Measurements from ENCODE around the gene PLEKHA3. TPM values are rescaled to one million over a fixed set of nuclear protein-coding genes. Genes with fewer than 3 reads are reported as not detected.
A peak's percentile ranks its signal among the peaks of the same experiment; 100 is the strongest.

Gene PLEKHA3
- total and polyA plus RNA-seq, 10 of the 15 experiments (the other 5 are each of a cell fraction or from before 2014, with no cell fraction given), result 1.4 to 21.1 (median 7.4) TPM

GRCh38 chr2:178478439-178479274, 1.6 kb upstream of the PLEKHA3 start, which contains the start of gene FKBP7 (continued):
- TF ChIP-seq RUNX3 (IDR thresholded peaks at IDR 0.05; ENCODE audit: low read length) (peak; percentile 52), POLR2A (IDR thresholded peaks at IDR 0.05; ENCODE audit: low read depth, low read length) (peak; percentile 80), USF2 (IDR thresholded peaks at IDR 0.05; ENCODE audit: borderline replicate concordance, low read depth, low read length) (no peak), RAD51 (IDR thresholded peaks at IDR 0.05) (no peak), CBX5 (IDR thresholded peaks at IDR 0.05; ENCODE audit: low read depth) (peak; percentile 73; the same call in 1 of the 2 replicates), ZNF217 (IDR thresholded peaks at IDR 0.05) (no peak), SUPT20H (IDR thresholded peaks at IDR 0.05; ENCODE audit: borderline replicate concordance, control insufficient read depth, low read depth, low read length) (no peak), YY1 (IDR thresholded peaks at IDR 0.05; ENCODE audit: low read depth, low read length) (peak; percentile 54; the same call in 1 of the 2 replicates), HDGF (IDR thresholded peaks at IDR 0.05) (no peak), CTCF (IDR thresholded peaks at IDR 0.05 in 2 of 3, conservative IDR thresholded peaks at IDR 0.05 in 1 of 3; ENCODE audit: control insufficient read depth in 2 of 3, extremely low read depth in 1 of 3, insufficient read depth in 1 of 3, low read depth in 3 of 3, low read length in 3 of 3) (peak; percentile 89 to 95 (median 91)), SMARCA5 (IDR thresholded peaks at IDR 0.05) (peak; percentile 85), CREB1 (IDR thresholded peaks at IDR 0.05; ENCODE audit: low read depth) (peak; percentile 93), JUNB (IDR thresholded peaks at IDR 0.05) (no peak), MEF2B (IDR thresholded peaks at IDR 0.05; ENCODE audit: partially characterized antibody, poor library complexity, severe bottlenecking) (peak; percentile 40), GATAD2B (conservative IDR thresholded peaks at IDR 0.05; ENCODE audit: low read depth) (peak; percentile 23), RELA (IDR thresholded peaks at IDR 0.05; ENCODE audit: borderline replicate concordance, partially characterized antibody) (no peak), SKIL (IDR thresholded peaks at IDR 0.05; ENCODE audit: low read depth, poor library complexity, severe bottlenecking) (peak; percentile 32), TARDBP (IDR thresholded peaks at IDR 0.05; ENCODE audit: borderline replicate concordance) (no peak), GABPA (IDR thresholded peaks at IDR 0.05; ENCODE audit: low read depth) (no peak), CHD4 (IDR thresholded peaks at IDR 0.05) (no peak), FOXM1 (IDR thresholded peaks at IDR 0.05; ENCODE audit: low read depth, low read length) (peak; percentile 71; the same call in 1 of the 2 replicates), CHD1 (IDR thresholded peaks at IDR 0.05; ENCODE audit: low read depth, low read length) (no peak)
- TF ChIP-seq, protein P1, sequence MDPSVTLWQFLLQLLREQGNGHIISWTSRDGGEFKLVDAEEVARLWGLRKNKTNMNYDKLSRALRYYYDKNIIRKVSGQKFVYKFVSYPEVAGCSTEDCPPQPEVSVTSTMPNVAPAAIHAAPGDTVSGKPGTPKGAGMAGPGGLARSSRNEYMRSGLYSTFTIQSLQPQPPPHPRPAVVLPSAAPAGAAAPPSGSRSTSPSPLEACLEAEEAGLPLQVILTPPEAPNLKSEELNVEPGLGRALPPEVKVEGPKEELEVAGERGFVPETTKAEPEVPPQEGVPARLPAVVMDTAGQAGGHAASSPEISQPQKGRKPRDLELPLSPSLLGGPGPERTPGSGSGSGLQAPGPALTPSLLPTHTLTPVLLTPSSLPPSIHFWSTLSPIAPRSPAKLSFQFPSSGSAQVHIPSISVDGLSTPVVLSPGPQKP (IDR thresholded peaks at IDR 0.05; ENCODE audit: low read depth, low read length), result no peak
- TF ChIP-seq, protein P2, sequence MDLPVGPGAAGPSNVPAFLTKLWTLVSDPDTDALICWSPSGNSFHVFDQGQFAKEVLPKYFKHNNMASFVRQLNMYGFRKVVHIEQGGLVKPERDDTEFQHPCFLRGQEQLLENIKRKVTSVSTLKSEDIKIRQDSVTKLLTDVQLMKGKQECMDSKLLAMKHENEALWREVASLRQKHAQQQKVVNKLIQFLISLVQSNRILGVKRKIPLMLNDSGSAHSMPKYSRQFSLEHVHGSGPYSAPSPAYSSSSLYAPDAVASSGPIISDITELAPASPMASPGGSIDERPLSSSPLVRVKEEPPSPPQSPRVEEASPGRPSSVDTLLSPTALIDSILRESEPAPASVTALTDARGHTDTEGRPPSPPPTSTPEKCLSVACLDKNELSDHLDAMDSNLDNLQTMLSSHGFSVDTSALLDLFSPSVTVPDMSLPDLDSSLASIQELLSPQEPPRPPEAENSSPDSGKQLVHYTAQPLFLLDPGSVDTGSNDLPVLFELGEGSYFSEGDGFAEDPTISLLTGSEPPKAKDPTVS (IDR thresholded peaks at IDR 0.05; ENCODE audit: low read depth, low read length), result no peak

Data from GM12878 (cell line).